GM21529 (cell line): ENCODE data around the gene GINS1.
A peak's percentile ranks its signal among the peaks of the same experiment; 100 is the strongest.
"Not testable (repeated sequence)": the region's sequence is repeated elsewhere in the genome, so short reads cannot be mapped to it uniquely, and the experiment has no call there.

ENCODE experiments used
- ATAC-seq: cut with Tn5 transposase; IDR thresholded peaks from one replicate; pipeline ENCODE4 v1.9.1; 2021; ENCODE audit not compliant: unreplicated experiment

The GINS1 gene

GRCh38 chr20:25389858-25390537 is 17.5 kb upstream of the GINS1 start:
- ATAC-seq, result peak; percentile 34

- ATAC-seq, result peak; percentile 87
These were observed 16.6 kb upstream of the GINS1 start, which contains the start of gene ABHD12 for GRCh38 chr20:25390538-25391528. Gene ABHD12 (minus strand): TSS chr20:25390835. CDS start chr20:25390703, 132 bp downstream.

GRCh38 chr20:25394276-25394675 is 13.2 kb upstream of the GINS1 start:
- no peak for ATAC-seq

- ATAC-seq, result no peak
These were observed 12.5 kb upstream of the GINS1 start for GRCh38 chr20:25394996-25395395.

- no peak for ATAC-seq
These were observed 10.4 kb upstream of the GINS1 start for GRCh38 chr20:25397096-25397495.

GRCh38 chr20:25397821-25398220 is 9.7 kb upstream of the GINS1 start:
- no peak for ATAC-seq

- no peak for ATAC-seq
These were observed 9.0 kb upstream of the GINS1 start for GRCh38 chr20:25398376-25399036.

- peak; percentile 56 for ATAC-seq
These were observed 8.4 kb upstream of the GINS1 start for GRCh38 chr20:25399037-25399430.

- not testable (repeated sequence) for ATAC-seq
These were observed 7.2 kb upstream of the GINS1 start for GRCh38 chr20:25400291-25400732.

- ATAC-seq, result no peak
These were observed 4.9 kb upstream of the GINS1 start for GRCh38 chr20:25402583-25402982.

GRCh38 chr20:25408170-25408547 is 686 bp downstream of the GINS1 start:
- no peak for ATAC-seq

- no peak for ATAC-seq
These were observed 1.4 kb downstream of the GINS1 start for GRCh38 chr20:25408890-25409289.

GRCh38 chr20:25418776-25419175 is 11.3 kb downstream of the GINS1 start:
- ATAC-seq, result no peak

- ATAC-seq, result no peak
These were observed 13.6 kb downstream of the GINS1 start for GRCh38 chr20:25421102-25421501.

GRCh38 chr20:25422032-25422431 is 14.6 kb downstream of the GINS1 start:
- no peak for ATAC-seq

GRCh38 chr20:25424536-25424935 is 17.1 kb downstream of the GINS1 start:
- ATAC-seq, result no peak

GRCh38 chr20:25437153-25437581 is 29.7 kb downstream of the GINS1 start:
- ATAC-seq, result no peak

- no peak for ATAC-seq
These were observed 31.9 kb downstream of the GINS1 start for GRCh38 chr20:25439328-25439727.

- no peak for ATAC-seq
These were observed 37.1 kb downstream of the GINS1 start for GRCh38 chr20:25444556-25444955.

- ATAC-seq, result no peak
These were observed 40.2 kb downstream of the GINS1 start for GRCh38 chr20:25447671-25448070.

GRCh38 chr20:25452333-25452732 is 44.9 kb downstream of the GINS1 start:
- ATAC-seq, result no peak
